H1 (cell line): ENCODE measurements around the gene COQ10B. TPM values are rescaled to one million over a fixed set of nuclear protein-coding genes. Genes with fewer than 3 reads are reported as not detected.

ENCODE experiments used
- CTCF ChIA-PET: fragments of 300-600 bp; sonication (Branson Sonifier 250); formaldehyde crosslinking; loops from one replicate; lab custom pipeline; 2021; ENCODE audit not compliant: partially characterized antibody; lab: Charles Lee
- POLR2A ChIA-PET: fragments of 300-600 bp; sonication (Branson Sonifier 250); formaldehyde crosslinking; loops from one replicate; lab custom pipeline; 2021; ENCODE audit warnings: inconsistent platforms; ENCODE audit not compliant: partially characterized antibody; lab: Charles Lee
- DNase-seq, 2 experiments: peaks; one replicate each; pipeline versions ENCODE4 v3.0.0 to v3.0.0-alpha.2; 2010 to 2022; ENCODE audit warnings: low spot score in 2 of 2, low read depth in 1 of 2, mixed read lengths in 1 of 2
- FAIRE-seq: peaks from 2 replicates; lab custom pipeline; 2011; peaks lifted over from hg19 to GRCh38; lab: Jason Lieb, UNC
- H2AFZ ChIP-seq: 2 replicates; pipeline ENCODE4 v1.8.1; 2012; ENCODE audit warnings: low read length, inconsistent platforms
- H2AK5ac ChIP-seq: 2 replicates; pipeline ENCODE4 v1.6.1; 2013; ENCODE audit warnings: low read depth, low read length
- H2BK120ac ChIP-seq: replicated peaks from 2 replicates; pipeline ENCODE3; 2013; ENCODE audit warnings: low read depth, low read length, inconsistent platforms
- H2BK12ac ChIP-seq: 2 replicates; pipeline ENCODE4 v1.6.1; 2013; ENCODE audit warnings: low read depth, low read length
- H2BK15ac ChIP-seq: 2 replicates; pipeline ENCODE4 v1.6.1; 2013; ENCODE audit warnings: low read length
- H2BK20ac ChIP-seq: 2 replicates; pipeline ENCODE4 v1.6.1; 2013; ENCODE audit warnings: low read length
- H2BK5ac ChIP-seq: 2 replicates; pipeline ENCODE4 v1.6.1; 2013; ENCODE audit warnings: low read depth, low read length
- H3K14ac ChIP-seq: 2 replicates; pipeline ENCODE4 v1.6.1; 2013; ENCODE audit warnings: inconsistent platforms; ENCODE audit not compliant: insufficient read length
- H3K18ac ChIP-seq: 2 replicates; pipeline ENCODE4 v1.6.1; 2013; ENCODE audit warnings: low read length; ENCODE audit errors: extremely low read depth
- H3K23ac ChIP-seq: 2 replicates; pipeline ENCODE4 v1.6.1; 2013; ENCODE audit warnings: inconsistent platforms; ENCODE audit not compliant: insufficient read length
- H3K23me2 ChIP-seq: 2 replicates; pipeline ENCODE4 v1.6.1; 2013; ENCODE audit warnings: low read depth, low read length
- H3K27ac ChIP-seq: 2 replicates; pipeline ENCODE4 v1.6.1; 2011; ENCODE audit warnings: low read depth, low read length, inconsistent platforms
- H3K27me3 ChIP-seq, 4 experiments: replicated peaks in 1 of 4; 1 replicate in 1 of 4; 2 replicates in 3 of 4; pipeline versions ENCODE4 v1.6.1 to v1.8.1; 2011 to 2013; ENCODE audit warnings: low read length in 3 of 4, mild to moderate bottlenecking in 3 of 4, inconsistent platforms in 2 of 4, mixed read lengths in 2 of 4, moderate library complexity in 1 of 4; ENCODE audit not compliant: control insufficient read depth in 3 of 4, insufficient read depth in 3 of 4; ENCODE audit errors: extremely low read depth in 1 of 4
- H3K36me3 ChIP-seq, 4 experiments: 2 replicates each; pipeline versions ENCODE4 v1.6.1 to v1.8.1; 2011 to 2013; ENCODE audit warnings: mild to moderate bottlenecking in 4 of 4, low read length in 3 of 4, moderate library complexity in 2 of 4, control low read depth in 1 of 4, inconsistent platforms in 1 of 4; ENCODE audit not compliant: insufficient read depth in 4 of 4, control insufficient read depth in 2 of 4
- H3K4ac ChIP-seq: replicated peaks from 2 replicates; pipeline ENCODE3; 2013; ENCODE audit warnings: low read length, low read depth, mixed read lengths, inconsistent platforms; ENCODE audit not compliant: insufficient read length
- H3K4me1 ChIP-seq, 4 experiments: replicated peaks in 1 of 4; 1 replicate in 1 of 4; 2 replicates in 3 of 4; pipeline versions ENCODE4 v1.6.1 to v1.8.1; 2011 to 2013; ENCODE audit warnings: low read length in 3 of 4, inconsistent platforms in 2 of 4, mixed read lengths in 1 of 4; ENCODE audit not compliant: insufficient read depth in 4 of 4, control insufficient read depth in 3 of 4
- H3K4me2 ChIP-seq, 2 experiments: 2 replicates each; pipeline versions ENCODE4 v1.6.1 to v1.8.1; 2011 to 2013; ENCODE audit warnings: low read depth in 2 of 2, low read length in 2 of 2, control low read depth in 1 of 2, inconsistent platforms in 1 of 2, mild to moderate bottlenecking in 1 of 2; ENCODE audit not compliant: insufficient read depth in 1 of 2
- H3K4me3 ChIP-seq, 4 experiments: fragments of 200-600, 300-600 bp in 1 of 4; sonication (generic), shearing (Covaris generic), sonication (Bioruptor Twin) in 1 of 4; 2 replicates each; pipeline versions ENCODE4 v1.5.1 to v1.8.1; 2011 to 2016; ENCODE audit warnings: low read length in 4 of 4, low read depth in 3 of 4, control low read depth in 2 of 4, inconsistent platforms in 2 of 4, mild to moderate bottlenecking in 2 of 4, mixed read lengths in 1 of 4, moderate library complexity in 1 of 4; ENCODE audit not compliant: insufficient read depth in 2 of 4; ENCODE audit errors: extremely low read depth in 1 of 4
- H3K56ac ChIP-seq: replicated peaks from 2 replicates; pipeline ENCODE3; 2013; ENCODE audit warnings: low read depth, mild to moderate bottlenecking, mixed read lengths, low read length, inconsistent platforms; ENCODE audit not compliant: insufficient read length
- H3K79me1 ChIP-seq: 2 replicates; pipeline ENCODE4 v1.6.1; 2013; ENCODE audit warnings: low read depth, low read length, control low read depth
- H3K79me2 ChIP-seq, 2 experiments: 2 replicates each; pipeline versions ENCODE4 v1.6.1 to v1.8.1; 2012 to 2013; ENCODE audit warnings: low read length in 2 of 2, mild to moderate bottlenecking in 2 of 2, inconsistent platforms in 1 of 2; ENCODE audit not compliant: insufficient read depth in 2 of 2, control insufficient read depth in 1 of 2
- H3K9ac ChIP-seq, 4 experiments: replicated peaks in 1 of 4; 1 replicate in 1 of 4; 2 replicates in 3 of 4; pipeline versions ENCODE4 v1.6.1 to v1.8.1; 2011 to 2013; ENCODE audit warnings: low read depth in 3 of 4, low read length in 3 of 4, control low read depth in 2 of 4, mild to moderate bottlenecking in 2 of 4, moderate library complexity in 2 of 4, inconsistent platforms in 1 of 4; ENCODE audit errors: extremely low read depth in 1 of 4
- H3K9me3 ChIP-seq, 2 experiments: 2 replicates each; pipeline versions ENCODE4 v1.6.1 to v1.8.1; 2012 to 2013; ENCODE audit warnings: mild to moderate bottlenecking in 2 of 2, moderate library complexity in 2 of 2, control low read depth in 1 of 2, inconsistent platforms in 1 of 2, low read depth in 1 of 2, low read length in 1 of 2, mixed read lengths in 1 of 2; ENCODE audit not compliant: insufficient read depth in 2 of 2
- H4K20me1 ChIP-seq, 2 experiments: replicated peaks in 1 of 2; 2 replicates each; pipeline versions ENCODE3 to v1.8.1; 2011 to 2013; ENCODE audit warnings: inconsistent platforms in 2 of 2, low read length in 2 of 2, mild to moderate bottlenecking in 1 of 2; ENCODE audit not compliant: insufficient read depth in 2 of 2, control insufficient read depth in 1 of 2
- H4K5ac ChIP-seq: 2 replicates; pipeline ENCODE4 v1.6.1; 2013; ENCODE audit warnings: low read length, low read depth, mixed read lengths, inconsistent platforms; ENCODE audit not compliant: insufficient read length
- H4K8ac ChIP-seq: 2 replicates; pipeline ENCODE4 v1.8.0; 2013; ENCODE audit warnings: mild to moderate bottlenecking, moderate library complexity, low read length, inconsistent platforms; ENCODE audit not compliant: insufficient read depth; ENCODE audit errors: extremely low read depth
- H4K91ac ChIP-seq: replicated peaks from 2 replicates; pipeline ENCODE3; 2013; ENCODE audit warnings: low read length, mixed read lengths, inconsistent platforms; ENCODE audit not compliant: insufficient read length
- CBX8 ChIP-seq: fragments of 300-800, 300-1000 bp; sonication (generic); IDR thresholded peaks from 2 replicates; pipeline ENCODE4 v1.7.1; 2016; ENCODE audit warnings: low read depth, low read length, borderline replicate concordance
- WGBS, 2 experiments: shearing (Covaris generic) in 1 of 2; methylation state at CpG; one replicate each; pipeline versions ENCODE4 v1.1.6 to v1.1.7; 2013 to 2015; ENCODE audit warnings: low lambda C conversion rate in 2 of 2, mixed read lengths in 2 of 2, inconsistent platforms in 1 of 2, low coverage in 1 of 2, missing lambda C conversion rate in 1 of 2; ENCODE audit not compliant: insufficient replicate concordance in 2 of 2, insufficient coverage in 1 of 2, insufficient read length in 1 of 2; ENCODE audit errors: extremely low coverage in 1 of 2, missing lambda C conversion rate in 1 of 2; 5-methylcytosine and 5-hydroxymethylcytosine counted together
- polyA plus RNA-seq, 7 experiments: library from polyadenylated mRNA; depleted of rRNA in 3 of 7; stranded (reverse) in 5 of 7; unstranded in 2 of 7; fragments of >200 nt in 5 of 7; fragments of 200-250 nt in 2 of 7; gene quantifications; 1 replicate in 5 of 7; 2 replicates in 1 of 7; 4 replicates in 1 of 7; pipeline versions ENCODE4 v1.2.1 to v1.2.3, GENCODE V29; 2011 to 2013; ENCODE audit warnings: missing spikeins in 2 of 7, mixed read lengths in 2 of 7
- total RNA-seq: library from RNA; stranded (reverse); fragmentation: NEBNext Ultra II Directional; extraction: Animal tissue kit (Norgen Biotek cat#: 25700); gene quantifications from 2 replicates; pipeline ENCODE4 v1.2.1, GENCODE V29; 2021

Gene COQ10B
- total and polyA plus RNA-seq, 2 of the 8 experiments (the other 6 are each of a cell fraction or from before 2014, with no cell fraction given), result 1.9 to 17.3 TPM

- FAIRE-seq (no peak), DNase-seq (no peak)
- H3K4me1 ChIP-seq, result no peaks in the 10 kb centered on the region
- no peak overlapping the region for H3K4ac ChIP-seq
- no peak overlapping the region for H4K5ac ChIP-seq
- no peak overlapping the region for H2BK120ac ChIP-seq
- CTCF ChIA-PET, result interaction anchor here (1.6 kb wide), 1 partner anchor 20 kb away, joined by 3 read pairs; no protein-coding TSS in a partner anchor
- H3K18ac ChIP-seq, result no peak overlapping the region
- WGBS, 2 experiments, result 94% methylated on average over 3 of the region's 3 CpGs; no CpG with 5 or more reads in 1 of the 2 experiments
- no peaks in the 10 kb centered on the region for H3K23me2 ChIP-seq
- peaks cover 0 to 17% (median 6%) of the 10 kb centered on the region in 4 experiments; a peak in 5 of 8 replicates for H3K36me3 ChIP-seq
- H3K27me3 ChIP-seq, result no peaks in the 10 kb centered on the region
- no peak overlapping the region for H3K4me2 ChIP-seq
- H3K27ac ChIP-seq, result no peak overlapping the region
- H4K20me1 ChIP-seq, result no peaks in the 10 kb centered on the region
- no peak overlapping the region for H4K91ac ChIP-seq
- H2BK12ac ChIP-seq, result no peak overlapping the region
- H2BK15ac ChIP-seq, result no peak overlapping the region
- no peak overlapping the region for H3K56ac ChIP-seq
- no peak overlapping the region; the same call in 1 of the 2 replicates for H4K8ac ChIP-seq
- no peak overlapping the region for H3K14ac ChIP-seq
- H2BK5ac ChIP-seq, result no peak overlapping the region
- no peaks in the 10 kb centered on the region for H3K9me3 ChIP-seq
- no peak overlapping the region for H2AFZ ChIP-seq
- H3K23ac ChIP-seq, result no peak overlapping the region
- POLR2A ChIA-PET, result interaction anchor here (1.1 to 6.3 kb wide), 4 partner anchors 9 to 21 kb away, joined by 3 to 37 read pairs (median 4); partner anchors contain the start of genes HSPD1 and HSPE1
- H3K4me3 ChIP-seq, result no peak overlapping the region
- H3K79me2 ChIP-seq, result no peaks in the 10 kb centered on the region
- H3K9ac ChIP-seq, result no peak overlapping the region
- H3K79me1 ChIP-seq, result no peaks in the 10 kb centered on the region
- H2AK5ac ChIP-seq, result no peak overlapping the region
- H2BK20ac ChIP-seq, result no peak overlapping the region
- TF ChIP-seq CBX8, result no peak
Observed at GRCh38 chr2:197477797-197478196, 24.4 kb downstream of the COQ10B start.
